K562 (cell line): Measurements from ENCODE around the gene CRAMP1. TPM values are rescaled to one million over a fixed set of nuclear protein-coding genes. Genes with fewer than 3 reads are reported as not detected.

Source experiments
- ATAC-seq: fragments of 200-7000 bp; cut with Tn5 transposase; 3 replicates; pipeline ENCODE4 v1.9.1; 2020; ENCODE audit warnings: moderate library complexity
- BruUV-seq: library from RNA; stranded (reverse); fragments of 400-500 nt; replicated peaks from 2 replicates; lab custom pipeline; 2021; lab: Mats Ljungman, UMichigan
- CTCF ChIA-PET: fragments of 300-600 bp; formaldehyde crosslinking; extraction: SDS; loops from one replicate; lab custom pipeline; 2021; ENCODE audit warnings: low intra/inter-chr PET ratio; lab: Yijun Ruan, JAX
- POLR2A ChIA-PET: fragments of 300-600, 350-650 bp; sonication (Branson Sonifier 250); formaldehyde crosslinking; extraction: SDS; loops from one replicate; lab custom pipeline; 2021; ENCODE audit warnings: antibody characterized with exemption, inconsistent platforms; lab: Yijun Ruan, JAX
- DNase-seq, 4 experiments: peaks; one replicate each; pipeline versions ENCODE4 v3.0.0 to v3.0.0-alpha.2; 2011 to 2018; ENCODE audit warnings: low spot score in 3 of 4, mixed read lengths in 3 of 4; ENCODE audit errors: extremely low read depth in 1 of 4
- FAIRE-seq: peaks from 2 replicates; lab custom pipeline; 2011; peaks lifted over from hg19 to GRCh38; lab: Jason Lieb, UNC
- H2AFZ ChIP-seq: 2 replicates; pipeline ENCODE4 v1.6.0; 2011; ENCODE audit warnings: low read depth, low read length, control low read depth, inconsistent platforms
- H3K27ac ChIP-seq: fragments of 200-600 bp; 3 replicates; pipeline ENCODE4 v1.8.0; 2011; ENCODE audit warnings: low read depth, mild to moderate bottlenecking, control low read depth, inconsistent platforms, low read length, moderate library complexity, mixed read lengths; ENCODE audit errors: extremely low read depth
- H3K27me3 ChIP-seq, 2 experiments: fragments of 300-600 bp in 1 of 2; 2 replicates in 1 of 2; 3 replicates in 1 of 2; pipeline versions ENCODE4 v1.6.0 to v1.8.0; 2011; ENCODE audit warnings: inconsistent platforms in 2 of 2, low read length in 2 of 2, mild to moderate bottlenecking in 1 of 2, mixed read lengths in 1 of 2, moderate library complexity in 1 of 2; ENCODE audit not compliant: control insufficient read depth in 2 of 2, insufficient read depth in 2 of 2
- H3K36me3 ChIP-seq: fragments of 300-600 bp; 3 replicates; pipeline ENCODE4 v1.8.0; 2011; ENCODE audit warnings: mild to moderate bottlenecking, low read length, inconsistent platforms; ENCODE audit not compliant: control insufficient read depth, insufficient read depth
- H3K4me1 ChIP-seq, 2 experiments: fragments of 200-600 bp in 1 of 2; replicated peaks in 1 of 2; 2 replicates in 1 of 2; 3 replicates in 1 of 2; pipeline versions ENCODE4 v1.5.1 to v1.8.0; 2011; ENCODE audit warnings: inconsistent platforms in 2 of 2, low read length in 2 of 2, mild to moderate bottlenecking in 1 of 2, mixed read lengths in 1 of 2, moderate library complexity in 1 of 2; ENCODE audit not compliant: control insufficient read depth in 2 of 2, insufficient read depth in 2 of 2
- H3K4me2 ChIP-seq: 2 replicates; pipeline ENCODE4 v1.6.1; 2011; ENCODE audit warnings: low read length, control low read depth, inconsistent platforms, mixed read lengths; ENCODE audit not compliant: insufficient read depth
- H3K4me3 ChIP-seq: fragments of 200-600 bp; sonication (generic), shearing (Covaris generic); 2 replicates; pipeline ENCODE4 v1.5.1; 2016; ENCODE audit warnings: control low read depth, inconsistent platforms
- H3K79me2 ChIP-seq: fragments of 200-600 bp; 3 replicates; pipeline ENCODE4 v1.8.0; 2011; ENCODE audit warnings: low read length, inconsistent platforms; ENCODE audit not compliant: control insufficient read depth, insufficient read depth
- H3K9ac ChIP-seq, 2 experiments: 2 replicates each; pipeline versions ENCODE4 v1.6.0 to v1.6.1; 2011; ENCODE audit warnings: low read depth in 2 of 2, low read length in 2 of 2, control low read depth in 1 of 2, inconsistent platforms in 1 of 2, mild to moderate bottlenecking in 1 of 2, mixed read lengths in 1 of 2; ENCODE audit not compliant: insufficient read depth in 1 of 2
- H3K9me1 ChIP-seq: one replicate; pipeline ENCODE4 v1.6.0; 2011; ENCODE audit warnings: inconsistent platforms, mild to moderate bottlenecking, low read length, moderate library complexity; ENCODE audit not compliant: control insufficient read depth, insufficient read depth
- H3K9me3 ChIP-seq: replicated peaks from 2 replicates; pipeline ENCODE4 v1.5.1; 2011; ENCODE audit warnings: low read depth, low read length, inconsistent platforms; ENCODE audit not compliant: control insufficient read depth, insufficient read depth
- H4K20me1 ChIP-seq: replicated peaks from 2 replicates; pipeline ENCODE4 v1.6.1; 2011; ENCODE audit warnings: low read length, inconsistent platforms, mixed read lengths; ENCODE audit not compliant: control insufficient read depth, insufficient read depth
- CGGBP1 ChIP-seq: fragments of 250-450 bp; sonication (Bioruptor Pico); IDR thresholded peaks from 2 replicates; pipeline ENCODE4 v1.9.0; 2021; ENCODE audit warnings: mild to moderate bottlenecking
- CTBP1 ChIP-seq: fragments of 450-650 bp; IDR thresholded peaks from 2 replicates; pipeline ENCODE4 v1.6.1; 2016; ENCODE audit warnings: borderline replicate concordance
- HMG20B ChIP-seq: fragments of 250-450 bp; sonication (Bioruptor Pico); IDR thresholded peaks from 2 replicates; pipeline ENCODE4 v1.5.0; 2021; ENCODE audit warnings: mild to moderate bottlenecking
- MBD2 ChIP-seq: sonication (generic); IDR thresholded peaks from 2 replicates; pipeline ENCODE4 v1.6.1; 2016; ENCODE audit warnings: low read depth, borderline replicate concordance
- PHF8 ChIP-seq: fragments of 200-600 bp; sonication (generic); IDR thresholded peaks from 2 replicates; pipeline ENCODE4 v1.6.1; 2012; ENCODE audit warnings: mixed run types, mild to moderate bottlenecking, inconsistent platforms, low read length, moderate library complexity, borderline replicate concordance
- SNAPC5 ChIP-seq: fragments of 250-450 bp; sonication (Bioruptor Pico); IDR thresholded peaks from 2 replicates; pipeline ENCODE4 v1.8.0; 2021; ENCODE audit warnings: moderate library complexity, mild to moderate bottlenecking, inconsistent platforms
- TAF7 ChIP-seq: fragments of 450-650 bp; IDR thresholded peaks from 2 replicates; pipeline ENCODE4 v1.6.1; 2016; ENCODE audit warnings: missing genetic modification characterization, missing compliant biosample characterization
- TCF15 ChIP-seq: fragments of 250-450 bp; sonication (Bioruptor Pico); IDR thresholded peaks from 2 replicates; pipeline ENCODE4 v1.8.0; 2022; ENCODE audit warnings: moderate library complexity, mild to moderate bottlenecking, inconsistent platforms
- THRB ChIP-seq: fragments of 450-650 bp; formaldehyde crosslinking; conservative IDR thresholded peaks from 2 replicates; pipeline ENCODE4 v1.4.0; 2022; ENCODE audit warnings: mild to moderate bottlenecking, missing genetic modification characterization
- ZBTB11 ChIP-seq, 3 experiments: fragments of 200-800 bp in 1 of 3; fragments of 250-450 bp in 1 of 3; fragments of 450-650 bp in 1 of 3; sonication (Bioruptor Pico) in 1 of 3; sonication (Bioruptor generic) in 1 of 3; formaldehyde crosslinking in 1 of 3; IDR thresholded peaks; 2 replicates each; pipeline versions ENCODE4 v1.6.1 to v1.8.0; 2016 to 2022; ENCODE audit warnings: mild to moderate bottlenecking in 2 of 3, missing genetic modification characterization in 2 of 3, missing compliant biosample characterization in 1 of 3, moderate library complexity in 1 of 3
- ZNF780A ChIP-seq: fragments of 250-450 bp; sonication (Bioruptor Pico); IDR thresholded peaks from 2 replicates; pipeline ENCODE4 v1.5.0; 2021; ENCODE audit warnings: mild to moderate bottlenecking
- WGBS: fragments of 100-300 bp; shearing (Covaris generic); methylation state at CpG from one replicate; pipeline ENCODE4 v1.1.6; 2016; ENCODE audit warnings: low coverage, mixed read lengths; ENCODE audit not compliant: insufficient coverage; ENCODE audit errors: missing lambda C conversion rate; 5-methylcytosine and 5-hydroxymethylcytosine counted together
- in situ Hi-C: fragments of 300-500 bp; cut with MboI; formaldehyde crosslinking; loops from 4 replicates; pipeline ENCODE4 v1.15.0; 2018; ENCODE audit warnings: inconsistent platforms, mixed read lengths
- intact Hi-C: fragments of 100-400 bp; cut with micrococcal nuclease; formaldehyde crosslinking; loops from 2 replicates; pipeline ENCODE4 v1.14.2; 2022
- polyA plus RNA-seq, 8 experiments: library from polyadenylated mRNA; depleted of rRNA in 4 of 8; stranded (reverse) in 5 of 8; unstranded in 3 of 8; fragments of >200 nt; fragmentation: Nextera tagmentation in 2 of 8; fragmentation: Illumina TruSeq in 1 of 8; extraction: Ambion mirVana in 2 of 8; extraction: Trizol in 1 of 8; gene quantifications; 2 replicates each; pipeline versions ENCODE4 v1.2.1 to v1.2.3, GENCODE V29; 2011 to 2014; ENCODE audit warnings: inconsistent platforms in 1 of 8, missing spikeins in 1 of 8
- total RNA-seq, 7 experiments: library from RNA; depleted of rRNA in 6 of 7; stranded (reverse); fragments of >200 nt in 6 of 7; fragmentation: Illumina TruSeq in 2 of 7; extraction: Trizol in 2 of 7; gene quantifications; 2 replicates each; pipeline versions ENCODE4 v1.2.1 to v1.2.3, GENCODE V29; 2011 to 2021; ENCODE audit warnings: low replicate concordance in 1 of 7

Gene CRAMP1
- total and polyA plus RNA-seq, 9 of the 15 experiments (the other 6 are each of a cell fraction or from before 2014, with no cell fraction given) = 0.52 to 20.8 (median 7.5) TPM

GRCh38 chr16:1653023-1653422 lies 40.9 kb downstream of the CRAMP1 start:
- intact Hi-C loops = no loop called here
- DNase-seq (no peak), FAIRE-seq (no peak), ATAC-seq (no peak)
- H2AFZ ChIP-seq = no peak overlapping the region
- H3K79me2 ChIP-seq = peaks cover under 1% of the 10 kb centered on the region; the same call in 2 of the 3 replicates
- no peak overlapping the region for H3K9ac ChIP-seq
- 97% methylated on average over 15 of the region's 15 CpGs for WGBS
- CTCF ChIA-PET = no interaction called here
- no peak overlapping the region for H3K27ac ChIP-seq
- no peak overlapping the region for H3K4me2 ChIP-seq
- no peak overlapping the region for H3K4me3 ChIP-seq
- peaks cover 4% of the 10 kb centered on the region; the same call in 1 of the 2 replicates for H3K9me3 ChIP-seq
- TF ChIP-seq ZNF780A (CRISPR knock-in tag) = no peak
- no peak for TF ChIP-seq CGGBP1
- TF ChIP-seq TCF15 (CRISPR knock-in tag) = no peak
- no peak for TF ChIP-seq PHF8
- no peak for TF ChIP-seq ZBTB11 (CRISPR knock-in tag; IDR thresholded peaks at IDR 0.05)
- no peak for TF ChIP-seq MBD2
- no peak for TF ChIP-seq SNAPC5 (CRISPR knock-in tag)
- TF ChIP-seq TAF7 (tag) = no peak
- TF ChIP-seq HMG20B (CRISPR knock-in tag) = no peak
- no peak for TF ChIP-seq THRB (CRISPR knock-in tag)
- TF ChIP-seq CTBP1 = no peak
- peaks cover 81% of the 10 kb centered on the region for H3K36me3 ChIP-seq
- no peaks in the 10 kb centered on the region for H3K9me1 ChIP-seq
- POLR2A ChIA-PET = interaction anchor here (0.5 to 1.5 kb wide), 3 partner anchors 8 to 42 kb away, joined by 3 to 4 read pairs (median 3); no protein-coding TSS in a partner anchor
- peaks cover 0 to 31% of the 10 kb centered on the region in 2 experiments; a peak in 3 of 5 replicates for H3K4me1 ChIP-seq
- no peaks in the 10 kb centered on the region for H3K27me3 ChIP-seq
- in situ Hi-C loops = no loop called here
- BruUV-seq = no TSS peak
- peaks cover 3% of the 10 kb centered on the region; the same call in 1 of the 2 replicates for H4K20me1 ChIP-seq
